Right cardiac atrium (tissue), 5 donors: Measurements from ENCODE around the gene ADGRL2. TPM values are rescaled to one million over a fixed set of nuclear protein-coding genes. Genes with fewer than 3 reads are reported as not detected.

Experiments used
- ATAC-seq, 2 donors: fragments of 200-7000 bp; cut with Tn5 transposase; one replicate each; pipeline versions ENCODE4 v1.8.0 to v1.9.1; 2020; ENCODE audit warnings: moderate library complexity in 2 of 2, mild to moderate bottlenecking in 1 of 2
- DNase-seq, 3 donors: peaks; one replicate each; pipeline ENCODE4 v3.0.0-alpha.2; 2020
- H3K27ac ChIP-seq: one replicate; pipeline ENCODE4 v1.5.1; 2013; ENCODE audit warnings: mild to moderate bottlenecking, low read length, control low read depth, moderate library complexity
- H3K27me3 ChIP-seq: one replicate; pipeline ENCODE4 v1.6.1; 2013; ENCODE audit not compliant: control insufficient read depth, insufficient read depth
- H3K4me1 ChIP-seq: one replicate; pipeline ENCODE4 v1.6.1; 2013; ENCODE audit warnings: low read length; ENCODE audit not compliant: control insufficient read depth, insufficient read depth
- H3K4me3 ChIP-seq: one replicate; pipeline ENCODE4 v1.5.1; 2013; ENCODE audit warnings: low read length, control low read depth
- H3K9me3 ChIP-seq: one replicate; pipeline ENCODE4 v1.6.1; 2013; ENCODE audit warnings: low read length; ENCODE audit not compliant: control insufficient read depth
- WGBS: extraction: QIAGEN DNeasy Blood & Tissue Kit; methylation state at CpG from one replicate; pipeline ENCODE4 v1.1.7; 2013; 5-methylcytosine and 5-hydroxymethylcytosine counted together
- intact Hi-C, 4 donors: fragments of 100-400 bp; cut with DNase I; formaldehyde crosslinking; loops; one replicate each; pipeline versions ENCODE4 v1.11.0 to v1.14.0; 2022 to 2023
- polyA plus RNA-seq: library from polyadenylated mRNA; stranded (reverse); fragments of 200-250 nt; gene quantifications from one replicate; pipeline ENCODE4 v1.2.3, GENCODE V29; 2013
- total RNA-seq, 4 donors: library from RNA; stranded (reverse); fragmentation: NEBNext Ultra II Directional; extraction: Animal tissue kit (Norgen Biotek cat#: 25700); gene quantifications; one replicate each; pipeline ENCODE4 v1.2.1, GENCODE V29; 2021
- donor health status: healthy with polysubstance abuse.
- donor health status: DM: no; HTN: yes; CAD: no.
- donor health status: DM: no; HTN: no; CAD: no.
- donor health status: DM: no; HTN: yes; CAD: no; lungs with severe emphysema.
- donor health status: DM: yes; HTN: yes; CAD: no.

Gene ADGRL2
- total and polyA plus RNA-seq, 5 donors = 41.5 to 78.2 (median 70.0) TPM

DNA sequence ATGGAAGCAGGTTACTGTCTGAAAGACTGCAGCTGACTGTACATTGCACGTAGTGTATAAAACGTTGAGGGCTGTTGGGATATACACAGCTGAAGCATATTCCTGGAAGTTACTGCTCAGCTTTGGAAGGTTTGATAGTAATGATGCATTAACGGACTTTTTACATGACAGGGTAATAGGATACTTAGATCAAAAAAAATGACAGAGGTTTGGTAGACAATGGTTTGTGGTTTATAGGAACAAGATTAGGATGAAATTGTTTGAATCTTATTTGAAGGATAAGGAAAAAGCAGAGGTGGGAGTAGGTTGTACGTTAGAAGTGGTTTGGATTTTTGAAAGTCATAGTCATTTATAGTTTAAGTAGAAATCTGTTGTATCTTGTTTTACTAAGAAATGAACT, 33.0 kb downstream of the ADGRL2 start:
- WGBS = 68% methylated on average over 4 of the region's 4 CpGs
- intact Hi-C loops = no loop called here
- no peaks in the 10 kb centered on the region for H3K27me3 ChIP-seq

GRCh38 chr1:81834268-81834667, 33.5 kb downstream of the ADGRL2 start:
- no peak for ATAC-seq
- no peak overlapping the region for H3K27ac ChIP-seq
- intact Hi-C loops = no loop called here
- H3K27me3 ChIP-seq = no peaks in the 10 kb centered on the region
- WGBS = 36% methylated on average over 2 of the region's 2 CpGs
- no peak overlapping the region for H3K4me3 ChIP-seq
- H3K4me1 ChIP-seq = peaks cover 2% of the 10 kb centered on the region
- H3K9me3 ChIP-seq = no peaks in the 10 kb centered on the region
- no peak for DNase-seq

More for the DNA sequence above, 33.0 kb downstream of the ADGRL2 start:
- H3K4me3 ChIP-seq = no peak overlapping the region
- H3K9me3 ChIP-seq = no peaks in the 10 kb centered on the region
- ATAC-seq = no peak
- no peak overlapping the region for H3K27ac ChIP-seq
- no peak for DNase-seq
- peaks cover 2% of the 10 kb centered on the region for H3K4me1 ChIP-seq

DNA sequence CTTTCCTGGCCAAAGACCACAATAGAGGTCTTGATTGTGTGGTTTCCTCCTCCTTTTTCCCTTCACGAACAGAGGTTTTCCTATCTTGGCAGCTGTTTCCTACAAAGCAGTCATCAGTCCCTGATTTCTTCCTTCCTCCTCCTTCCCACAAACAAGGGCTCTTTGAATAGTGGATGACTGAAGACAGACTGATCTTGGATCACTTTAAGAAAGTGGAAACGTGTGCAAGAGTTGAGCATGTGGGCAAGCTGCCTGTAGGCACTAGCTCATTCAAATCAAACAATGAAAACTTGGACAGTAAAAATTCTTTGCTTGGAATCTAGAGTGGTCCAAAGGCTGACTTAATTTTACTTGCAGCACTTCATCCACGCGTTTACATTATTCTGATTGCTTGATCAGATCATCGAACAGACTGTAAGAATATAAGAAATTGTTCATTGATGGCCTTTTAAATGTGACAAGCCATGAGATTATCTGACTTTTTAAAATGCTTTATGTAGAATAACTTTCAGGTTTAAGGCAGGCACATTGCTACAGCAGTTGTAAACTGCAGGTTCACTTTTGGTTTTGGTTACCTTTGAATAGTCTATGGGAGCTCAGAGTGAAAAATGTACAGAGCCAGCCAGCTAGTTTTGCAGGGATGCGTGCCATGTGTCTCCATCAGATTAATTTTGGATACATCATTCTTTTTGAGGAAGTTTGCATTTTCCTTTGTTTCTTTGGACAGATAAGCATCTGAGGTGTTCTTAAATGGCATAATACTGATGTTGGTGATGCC, 34.4 kb downstream of the ADGRL2 start:
- Histone ChIP-seq H3K27ac (no peak overlapping the region), H3K27me3 (no peaks in the 10 kb centered on the region), H3K4me1 (peaks cover 2% of the 10 kb centered on the region), H3K9me3 (no peaks in the 10 kb centered on the region), H3K4me3 (no peak overlapping the region)
- intact Hi-C loops = no loop called here
- DNase-seq (peak; percentile 46 to 80 (median 64)), ATAC-seq (peak; percentile 92 to 93)
- 23% methylated on average over 6 of the region's 6 CpGs for WGBS

DNA sequence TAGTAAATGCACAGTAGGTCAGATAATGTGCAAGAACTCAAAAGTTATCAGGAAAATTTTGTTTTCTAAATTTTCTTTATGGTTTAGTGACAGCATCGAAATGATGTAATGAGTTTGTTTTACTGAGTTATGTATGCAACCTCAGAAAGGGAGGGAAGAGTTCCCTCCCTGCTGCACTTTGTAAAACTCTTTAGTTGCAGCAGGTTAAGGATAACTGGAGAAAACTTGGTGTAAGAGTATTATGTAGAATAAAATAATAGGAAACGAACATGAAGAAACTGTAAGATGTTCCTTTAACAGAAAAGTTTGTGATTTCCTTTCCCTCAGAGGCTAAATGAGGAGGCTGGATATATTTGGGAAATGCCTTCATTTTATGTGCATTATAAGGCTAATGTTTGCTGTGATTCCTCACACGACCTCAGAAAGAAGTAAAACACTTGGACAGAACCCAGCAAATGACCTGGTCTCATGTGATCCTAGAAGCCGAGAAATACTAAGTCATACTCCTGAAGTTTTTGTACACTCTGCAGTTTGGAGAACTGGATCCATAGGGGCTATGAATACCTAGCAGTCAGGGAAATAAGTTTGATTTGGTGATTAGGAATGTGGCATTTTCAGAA, 35.4 kb downstream of the ADGRL2 start:
- no peak for ATAC-seq
- no peak for DNase-seq
- Histone ChIP-seq H3K27ac (no peak overlapping the region), H3K27me3 (no peaks in the 10 kb centered on the region), H3K4me1 (peaks cover 2% of the 10 kb centered on the region), H3K4me3 (no peak overlapping the region), H3K9me3 (no peaks in the 10 kb centered on the region)
- intact Hi-C loops = no loop called here
- 39% methylated on average over 4 of the region's 4 CpGs for WGBS

- ATAC-seq (no peak), DNase-seq (no peak)
- H3K4me1 ChIP-seq = peaks cover 2% of the 10 kb centered on the region
- WGBS = 92% methylated on average over 2 of the region's 2 CpGs
- no peaks in the 10 kb centered on the region for H3K27me3 ChIP-seq
- H3K4me3 ChIP-seq = no peak overlapping the region
- H3K27ac ChIP-seq = no peak overlapping the region
- no peaks in the 10 kb centered on the region for H3K9me3 ChIP-seq
- intact Hi-C loops = no loop called here
Measured at GRCh38 chr1:81838600-81839218, 38.0 kb downstream of the ADGRL2 start.

GRCh38 chr1:81840805-81841204, 40.1 kb downstream of the ADGRL2 start:
- 92% methylated on average over 1 of the region's 1 CpG for whole genome bisulfite sequencing
- no peaks in the 10 kb centered on the region for H3K4me1 ChIP-seq
- H3K27ac ChIP-seq = no peak overlapping the region
- DNase-seq = no peak
- no peaks in the 10 kb centered on the region for H3K27me3 ChIP-seq
- H3K4me3 ChIP-seq = no peak overlapping the region
- no peak for ATAC-seq
- no peaks in the 10 kb centered on the region for H3K9me3 ChIP-seq
- intact Hi-C loops = no loop called here

DNA sequence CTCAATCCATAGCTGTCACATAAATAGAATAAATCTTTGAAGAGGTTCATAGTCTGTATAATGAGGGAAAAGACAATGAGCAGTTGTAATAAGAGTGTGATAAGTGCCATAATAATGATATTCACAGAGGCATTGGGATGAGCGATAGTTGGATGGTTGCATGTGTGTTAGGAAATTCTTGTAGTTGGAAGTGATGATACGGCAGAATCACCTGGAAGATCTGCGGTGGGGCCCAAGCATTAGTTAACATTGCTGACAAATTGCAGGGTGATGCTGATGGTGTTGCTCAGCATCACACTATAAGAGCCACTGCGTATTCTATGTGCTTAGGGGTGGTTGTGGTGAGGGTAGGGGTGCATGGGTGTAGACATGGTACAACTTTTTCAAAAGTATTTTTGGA, 41.1 kb downstream of the ADGRL2 start:
- 72% methylated on average over 4 of the region's 4 CpGs for WGBS
- ATAC-seq = no peak
- no peaks in the 10 kb centered on the region for H3K27me3 ChIP-seq
- no peak for DNase-seq
- intact Hi-C loops = no loop called here
- no peaks in the 10 kb centered on the region for H3K9me3 ChIP-seq
- H3K4me3 ChIP-seq = no peak overlapping the region
- H3K27ac ChIP-seq = no peak overlapping the region
- H3K4me1 ChIP-seq = no peaks in the 10 kb centered on the region

GRCh38 chr1:81844477-81844876, 43.7 kb downstream of the ADGRL2 start:
- no peak for ATAC-seq
- intact Hi-C loops = no loop called here

GRCh38 chr1:81846630-81847029, 45.9 kb downstream of the ADGRL2 start:
- Histone ChIP-seq H3K4me1 (peaks cover 2% of the 10 kb centered on the region), H3K4me3 (no peak overlapping the region), H3K27me3 (no peaks in the 10 kb centered on the region), H3K9me3 (no peaks in the 10 kb centered on the region), H3K27ac (no peak overlapping the region)
- DNase-seq (no peak), ATAC-seq (no peak)
- 97% methylated on average over 1 of the region's 1 CpG for WGBS
- intact Hi-C loops = no loop called here

More at GRCh38 chr1:81844477-81844876, 43.7 kb downstream of the ADGRL2 start:
- DNase-seq = no peak
- H3K4me3 ChIP-seq = no peak overlapping the region
- H3K27me3 ChIP-seq = no peaks in the 10 kb centered on the region
- no peaks in the 10 kb centered on the region for H3K9me3 ChIP-seq
- 67% methylated on average over 2 of the region's 2 CpGs for WGBS
- no peak overlapping the region for H3K27ac ChIP-seq
- peaks cover 2% of the 10 kb centered on the region for H3K4me1 ChIP-seq

GRCh38 chr1:81847063-81847462, 46.3 kb downstream of the ADGRL2 start:
- Histone ChIP-seq H3K9me3 (no peaks in the 10 kb centered on the region), H3K4me1 (peaks cover 2% of the 10 kb centered on the region), H3K27me3 (no peaks in the 10 kb centered on the region), H3K4me3 (no peak overlapping the region), H3K27ac (no peak overlapping the region)
- ATAC-seq (no peak), DNase-seq (no peak)
- intact Hi-C loops = no loop called here
- 91% methylated on average over 2 of the region's 2 CpGs for WGBS

GRCh38 chr1:81848880-81849682, 48.3 kb downstream of the ADGRL2 start:
- 59% methylated on average over 5 of the region's 5 CpGs for WGBS
- intact Hi-C loops = no loop called here
- no peak overlapping the region for H3K4me3 ChIP-seq

More at GRCh38 chr1:81848880-81849682, 48.3 kb downstream of the ADGRL2 start:
- Histone ChIP-seq H3K4me1 (peaks cover 2% of the 10 kb centered on the region), H3K27me3 (no peaks in the 10 kb centered on the region), H3K9me3 (no peaks in the 10 kb centered on the region), H3K27ac (no peak overlapping the region)
- DNase-seq (no peak), ATAC-seq (no peak)
